Vagina (tissue), 2 donors: ENCODE data around the gene CHCHD6. TPM values are rescaled to one million over a fixed set of nuclear protein-coding genes. Genes with fewer than 3 reads are reported as not detected.

Source experiments
- DNase-seq, 2 donors: peaks; one replicate each; pipeline ENCODE4 v3.0.0-alpha.2; 2017; ENCODE audit errors: extremely low spot score in 2 of 2
- H3K27ac ChIP-seq: fragments of 200-600 bp; sonication (generic); one replicate; pipeline ENCODE4 v1.5.1; 2019
- H3K27me3 ChIP-seq: fragments of 200-600 bp; sonication (generic); one replicate; pipeline ENCODE4 v1.5.1; 2019
- H3K36me3 ChIP-seq, 2 donors: fragments of 200-600 bp; sonication (generic); one replicate each; pipeline ENCODE4 v1.5.1; 2017 to 2019
- H3K4me1 ChIP-seq: fragments of 200-600 bp; sonication (generic); one replicate; pipeline ENCODE4 v1.5.1; 2019
- H3K4me3 ChIP-seq, 2 donors: fragments of 200-600 bp; sonication (generic); 1 replicate in 1 of 2; 2 replicates in 1 of 2; pipeline ENCODE4 v1.5.1; 2016 to 2019
- H3K9me3 ChIP-seq: fragments of 200-600 bp; sonication (generic); one replicate; pipeline ENCODE4 v1.5.1; 2019
- CTCF ChIP-seq, 3 experiments: fragments of 450-650 bp in 2 of 3; fragments of 200-600 bp in 1 of 3; sonication (generic) in 1 of 3; IDR thresholded peaks; one replicate each; pipeline ENCODE4 v1.5.1; 2017 to 2019; ENCODE audit warnings: antibody characterized with exemption in 3 of 3, mild to moderate bottlenecking in 2 of 3, moderate library complexity in 2 of 3
- POLR2A ChIP-seq, 2 donors: fragments of 450-650 bp; IDR thresholded peaks; one replicate each; pipeline ENCODE4 v1.6.1; 2017; ENCODE audit warnings: antibody characterized with exemption in 2 of 2, mild to moderate bottlenecking in 2 of 2, moderate library complexity in 2 of 2
- POLR2AphosphoS5 ChIP-seq, 2 donors: sonication (generic); formaldehyde crosslinking; IDR thresholded peaks; one replicate each; pipeline ENCODE4 v1.9.0; 2017; ENCODE audit warnings: antibody characterized with exemption in 2 of 2, mild to moderate bottlenecking in 2 of 2, low read depth in 1 of 2; ENCODE audit not compliant: insufficient read depth in 1 of 2
- intact Hi-C: fragments of 100-400 bp; cut with DNase I; formaldehyde crosslinking; loops from one replicate; pipeline ENCODE4 v1.15.1; 2023
- total RNA-seq: library from RNA; depleted of rRNA; stranded (reverse); fragments of >200 nt; gene quantifications from one replicate; pipeline ENCODE4 v1.2.3, GENCODE V29; 2016

Gene CHCHD6
- total RNA-seq, 1 donor from 2014 or later = 12.8 TPM

- Histone ChIP-seq H3K4me1 (no peaks in the 10 kb centered on the region), H3K27me3 (no peaks in the 10 kb centered on the region), H3K27ac (no peak overlapping the region), H3K4me3 (no peak overlapping the region), H3K36me3 (no peaks in the 10 kb centered on the region), H3K9me3 (no peaks in the 10 kb centered on the region)
- no peak for TF ChIP-seq POLR2A (IDR thresholded peaks at IDR 0.05)
- TF ChIP-seq POLR2AphosphoS5 (IDR thresholded peaks at IDR 0.05; ENCODE audit: insufficient read depth in 1 of 2, low read depth in 1 of 2) = no peak
- TF ChIP-seq CTCF (IDR thresholded peaks at IDR 0.05) = no peak
- no peak for DNase-seq
- intact Hi-C loops = no loop called here
These were observed 264.7 kb downstream of the CHCHD6 start for GRCh38 chr3:126968391-126969390.

- intact Hi-C loops = no loop called here
- no peak for TF ChIP-seq POLR2AphosphoS5 (IDR thresholded peaks at IDR 0.05; ENCODE audit: insufficient read depth in 1 of 2, low read depth in 1 of 2)
- TF ChIP-seq POLR2A (IDR thresholded peaks at IDR 0.05) = no peak
- no peak for TF ChIP-seq CTCF (IDR thresholded peaks at IDR 0.05)
- no peaks in the 10 kb centered on the region for H3K4me1 ChIP-seq
These were observed 265.5 kb downstream of the CHCHD6 start for GRCh38 chr3:126969586-126969985.

GRCh38 chr3:126970101-126970500 lies 266.1 kb downstream of the CHCHD6 start:
- Histone ChIP-seq H3K4me1 (no peaks in the 10 kb centered on the region), H3K9me3 (peaks cover 4% of the 10 kb centered on the region), H3K27ac (no peak overlapping the region), H3K4me3 (no peak overlapping the region), H3K27me3 (no peaks in the 10 kb centered on the region), H3K36me3 (no peaks in the 10 kb centered on the region)
- intact Hi-C loops = no loop called here
- DNase-seq = no peak
- TF ChIP-seq POLR2A (IDR thresholded peaks at IDR 0.05) (no peak), POLR2AphosphoS5 (IDR thresholded peaks at IDR 0.05; ENCODE audit: insufficient read depth in 1 of 2, low read depth in 1 of 2) (no peak), CTCF (IDR thresholded peaks at IDR 0.05) (no peak)

More at GRCh38 chr3:126969586-126969985, 265.5 kb downstream of the CHCHD6 start:
- Histone ChIP-seq H3K36me3 (no peaks in the 10 kb centered on the region), H3K4me3 (no peak overlapping the region), H3K27ac (no peak overlapping the region), H3K27me3 (no peaks in the 10 kb centered on the region), H3K9me3 (peaks cover 4% of the 10 kb centered on the region)
- DNase-seq = no peak

- intact Hi-C loops = no loop called here
- Histone ChIP-seq H3K27me3 (no peaks in the 10 kb centered on the region), H3K27ac (no peak overlapping the region), H3K4me3 (no peak overlapping the region), H3K9me3 (peaks cover 4% of the 10 kb centered on the region), H3K4me1 (no peaks in the 10 kb centered on the region), H3K36me3 (no peaks in the 10 kb centered on the region)
- no peak for TF ChIP-seq POLR2AphosphoS5 (IDR thresholded peaks at IDR 0.05; ENCODE audit: insufficient read depth in 1 of 2, low read depth in 1 of 2)
- no peak for TF ChIP-seq CTCF (IDR thresholded peaks at IDR 0.05)
- no peak for TF ChIP-seq POLR2A (IDR thresholded peaks at IDR 0.05)
- DNase-seq = no peak
These were observed 266.9 kb downstream of the CHCHD6 start for GRCh38 chr3:126970921-126971320.

- Histone ChIP-seq H3K27ac (no peak overlapping the region), H3K36me3 (no peaks in the 10 kb centered on the region), H3K27me3 (no peaks in the 10 kb centered on the region), H3K9me3 (peaks cover 4% of the 10 kb centered on the region), H3K4me3 (no peak overlapping the region), H3K4me1 (no peaks in the 10 kb centered on the region)
- peak in 1 of 2 donors; percentile 26 for TF ChIP-seq POLR2AphosphoS5 (IDR thresholded peaks at IDR 0.05; ENCODE audit: insufficient read depth in 1 of 2, low read depth in 1 of 2)
- no peak for TF ChIP-seq POLR2A (IDR thresholded peaks at IDR 0.05)
- intact Hi-C loops = no loop called here
- no peak for DNase-seq
These were observed 267.9 kb downstream of the CHCHD6 start for GRCh38 chr3:126971891-126972351.
